K562 (cell line): ENCODE data around the gene ARPC4. TPM values are rescaled to one million over a fixed set of nuclear protein-coding genes. Genes with fewer than 3 reads are reported as not detected.

ENCODE experiments used
- ATAC-seq: fragments of 200-7000 bp; cut with Tn5 transposase; 3 replicates; pipeline ENCODE4 v1.9.1; 2020; ENCODE audit warnings: moderate library complexity
- BruUV-seq: library from RNA; stranded (reverse); fragments of 400-500 nt; replicated peaks from 2 replicates; lab custom pipeline; 2021; lab: Mats Ljungman, UMichigan
- CTCF ChIA-PET: fragments of 300-600 bp; formaldehyde crosslinking; extraction: SDS; loops from one replicate; lab custom pipeline; 2021; ENCODE audit warnings: low intra/inter-chr PET ratio; lab: Yijun Ruan, JAX
- POLR2A ChIA-PET: fragments of 300-600, 350-650 bp; sonication (Branson Sonifier 250); formaldehyde crosslinking; extraction: SDS; loops from one replicate; lab custom pipeline; 2021; ENCODE audit warnings: antibody characterized with exemption, inconsistent platforms; lab: Yijun Ruan, JAX
- DNase-seq, 4 experiments: peaks; one replicate each; pipeline versions ENCODE4 v3.0.0 to v3.0.0-alpha.2; 2011 to 2018; ENCODE audit warnings: low spot score in 3 of 4, mixed read lengths in 3 of 4; ENCODE audit errors: extremely low read depth in 1 of 4
- FAIRE-seq: peaks from 2 replicates; lab custom pipeline; 2011; peaks lifted over from hg19 to GRCh38; lab: Jason Lieb, UNC
- H2AFZ ChIP-seq: 2 replicates; pipeline ENCODE4 v1.6.0; 2011; ENCODE audit warnings: low read depth, low read length, control low read depth, inconsistent platforms
- H3K27ac ChIP-seq: fragments of 200-600 bp; 3 replicates; pipeline ENCODE4 v1.8.0; 2011; ENCODE audit warnings: low read depth, mild to moderate bottlenecking, control low read depth, inconsistent platforms, low read length, moderate library complexity, mixed read lengths; ENCODE audit errors: extremely low read depth
- H3K27me3 ChIP-seq, 2 experiments: fragments of 300-600 bp in 1 of 2; 2 replicates in 1 of 2; 3 replicates in 1 of 2; pipeline versions ENCODE4 v1.6.0 to v1.8.0; 2011; ENCODE audit warnings: inconsistent platforms in 2 of 2, low read length in 2 of 2, mild to moderate bottlenecking in 1 of 2, mixed read lengths in 1 of 2, moderate library complexity in 1 of 2; ENCODE audit not compliant: control insufficient read depth in 2 of 2, insufficient read depth in 2 of 2
- H3K36me3 ChIP-seq: fragments of 300-600 bp; 3 replicates; pipeline ENCODE4 v1.8.0; 2011; ENCODE audit warnings: mild to moderate bottlenecking, low read length, inconsistent platforms; ENCODE audit not compliant: control insufficient read depth, insufficient read depth
- H3K4me1 ChIP-seq, 2 experiments: fragments of 200-600 bp in 1 of 2; replicated peaks in 1 of 2; 2 replicates in 1 of 2; 3 replicates in 1 of 2; pipeline versions ENCODE4 v1.5.1 to v1.8.0; 2011; ENCODE audit warnings: inconsistent platforms in 2 of 2, low read length in 2 of 2, mild to moderate bottlenecking in 1 of 2, mixed read lengths in 1 of 2, moderate library complexity in 1 of 2; ENCODE audit not compliant: control insufficient read depth in 2 of 2, insufficient read depth in 2 of 2
- H3K4me2 ChIP-seq: 2 replicates; pipeline ENCODE4 v1.6.1; 2011; ENCODE audit warnings: low read length, control low read depth, inconsistent platforms, mixed read lengths; ENCODE audit not compliant: insufficient read depth
- H3K4me3 ChIP-seq: fragments of 200-600 bp; sonication (generic), shearing (Covaris generic); 2 replicates; pipeline ENCODE4 v1.5.1; 2016; ENCODE audit warnings: control low read depth, inconsistent platforms
- H3K79me2 ChIP-seq: fragments of 200-600 bp; 3 replicates; pipeline ENCODE4 v1.8.0; 2011; ENCODE audit warnings: low read length, inconsistent platforms; ENCODE audit not compliant: control insufficient read depth, insufficient read depth
- H3K9ac ChIP-seq, 2 experiments: 2 replicates each; pipeline versions ENCODE4 v1.6.0 to v1.6.1; 2011; ENCODE audit warnings: low read depth in 2 of 2, low read length in 2 of 2, control low read depth in 1 of 2, inconsistent platforms in 1 of 2, mild to moderate bottlenecking in 1 of 2, mixed read lengths in 1 of 2; ENCODE audit not compliant: insufficient read depth in 1 of 2
- H3K9me1 ChIP-seq: one replicate; pipeline ENCODE4 v1.6.0; 2011; ENCODE audit warnings: inconsistent platforms, mild to moderate bottlenecking, low read length, moderate library complexity; ENCODE audit not compliant: control insufficient read depth, insufficient read depth
- H3K9me3 ChIP-seq: replicated peaks from 2 replicates; pipeline ENCODE4 v1.5.1; 2011; ENCODE audit warnings: low read depth, low read length, inconsistent platforms; ENCODE audit not compliant: control insufficient read depth, insufficient read depth
- H4K20me1 ChIP-seq: replicated peaks from 2 replicates; pipeline ENCODE4 v1.6.1; 2011; ENCODE audit warnings: low read length, inconsistent platforms, mixed read lengths; ENCODE audit not compliant: control insufficient read depth, insufficient read depth
- BCLAF1 ChIP-seq, 2 experiments: fragments of 450-650 bp in 1 of 2; IDR thresholded peaks; 2 replicates each; pipeline ENCODE4 v1.6.1; 2011 to 2017; ENCODE audit warnings: low read depth in 2 of 2, antibody characterized with exemption in 1 of 2, borderline replicate concordance in 1 of 2, low read length in 1 of 2, mild to moderate bottlenecking in 1 of 2, mixed read lengths in 1 of 2; ENCODE audit not compliant: control insufficient read depth in 1 of 2
- DIDO1 ChIP-seq: fragments of 450-650 bp; IDR thresholded peaks from 2 replicates; pipeline ENCODE4 v1.6.1; 2016; ENCODE audit warnings: low read depth, missing biosample characterization, missing genetic modification characterization
- HBP1 ChIP-seq: fragments of 450-650 bp; formaldehyde crosslinking; IDR thresholded peaks from 2 replicates; pipeline ENCODE4 v1.4.0; 2022; ENCODE audit warnings: missing genetic modification characterization
- KLF10 ChIP-seq: fragments of 250-450 bp; sonication (Bioruptor Pico); IDR thresholded peaks from 2 replicates; pipeline ENCODE4 v1.6.1; 2021; ENCODE audit warnings: matching md5 sums
- KLF6 ChIP-seq: fragments of 250-450 bp; sonication (Bioruptor Pico); IDR thresholded peaks from 2 replicates; pipeline ENCODE4 v1.4.0; 2020; ENCODE audit warnings: mild to moderate bottlenecking, moderate library complexity, borderline replicate concordance
- MEF2D ChIP-seq: conservative IDR thresholded peaks from 2 replicates; pipeline ENCODE4 v1.6.1; 2016; ENCODE audit warnings: low read depth, missing genetic modification characterization, missing compliant biosample characterization
- THRB ChIP-seq: fragments of 450-650 bp; formaldehyde crosslinking; conservative IDR thresholded peaks from 2 replicates; pipeline ENCODE4 v1.4.0; 2022; ENCODE audit warnings: mild to moderate bottlenecking, missing genetic modification characterization
- ZNF316 ChIP-seq: fragments of 450-650 bp; IDR thresholded peaks from 2 replicates; pipeline ENCODE4 v1.6.1; 2016
- WGBS: fragments of 100-300 bp; shearing (Covaris generic); methylation state at CpG from one replicate; pipeline ENCODE4 v1.1.6; 2016; ENCODE audit warnings: low coverage, mixed read lengths; ENCODE audit not compliant: insufficient coverage; ENCODE audit errors: missing lambda C conversion rate; 5-methylcytosine and 5-hydroxymethylcytosine counted together
- in situ Hi-C: fragments of 300-500 bp; cut with MboI; formaldehyde crosslinking; loops from 4 replicates; pipeline ENCODE4 v1.15.0; 2018; ENCODE audit warnings: inconsistent platforms, mixed read lengths
- intact Hi-C: fragments of 100-400 bp; cut with micrococcal nuclease; formaldehyde crosslinking; loops from 2 replicates; pipeline ENCODE4 v1.14.2; 2022
- polyA plus RNA-seq, 8 experiments: library from polyadenylated mRNA; depleted of rRNA in 4 of 8; stranded (reverse) in 5 of 8; unstranded in 3 of 8; fragments of >200 nt; fragmentation: Nextera tagmentation in 2 of 8; fragmentation: Illumina TruSeq in 1 of 8; extraction: Ambion mirVana in 2 of 8; extraction: Trizol in 1 of 8; gene quantifications; 2 replicates each; pipeline versions ENCODE4 v1.2.1 to v1.2.3, GENCODE V29; 2011 to 2014; ENCODE audit warnings: inconsistent platforms in 1 of 8, missing spikeins in 1 of 8
- total RNA-seq, 7 experiments: library from RNA; depleted of rRNA in 6 of 7; stranded (reverse); fragments of >200 nt in 6 of 7; fragmentation: Illumina TruSeq in 2 of 7; extraction: Trizol in 2 of 7; gene quantifications; 2 replicates each; pipeline versions ENCODE4 v1.2.1 to v1.2.3, GENCODE V29; 2011 to 2021; ENCODE audit warnings: low replicate concordance in 1 of 7

Gene ARPC4
- total and polyA plus RNA-seq, 9 of the 15 experiments (the other 6 are each of a cell fraction or from before 2014, with no cell fraction given): 20.1 to 153 (median 119) TPM

GRCh38 chr3:9748031-9748430 is 44.9 kb upstream of the ARPC4 start:
- Histone ChIP-seq H3K4me1 (peaks cover 12 to 27% of the 10 kb centered on the region in 2 experiments; a peak in 4 of 5 replicates), H3K9me3 (no peaks in the 10 kb centered on the region), H3K9me1 (no peaks in the 10 kb centered on the region), H3K9ac (no peak overlapping the region), H3K27me3 (no peaks in the 10 kb centered on the region), H2AFZ (no peak overlapping the region), H3K4me2 (no peak overlapping the region), H3K4me3 (no peak overlapping the region), H4K20me1 (no peaks in the 10 kb centered on the region), H3K36me3 (peaks cover 79% of the 10 kb centered on the region), H3K79me2 (peaks cover 16% of the 10 kb centered on the region), H3K27ac (no peak overlapping the region)
- ATAC-seq (no peak), DNase-seq (no peak), FAIRE-seq (no peak)
- ChIA-PET CTCF (no interaction called here), POLR2A (interaction anchor here (0.6 to 5.4 kb wide), 5 partner anchors 11 to 351 kb away, joined by 3 to 58 read pairs (median 4); partner anchors contain the start of gene BRPF1)
- intact Hi-C loops: no loop called here
- no TSS peak for BruUV-seq
- in situ Hi-C loops: no loop called here
- TF ChIP-seq ZNF316: peak; percentile 33
- no peak for TF ChIP-seq KLF10 (CRISPR knock-in tag)
- WGBS: 88% methylated on average over 2 of the region's 2 CpGs

GRCh38 chr3:9749296-9749644 is 43.6 kb upstream of the ARPC4 start:
- H3K27ac ChIP-seq: peak overlapping the region; percentile 82
- H3K9me3 ChIP-seq: no peaks in the 10 kb centered on the region
- H3K4me2 ChIP-seq: peak overlapping the region; percentile 80
- WGBS: 18% methylated on average over 19 of the region's 19 CpGs
- peaks cover 12 to 27% of the 10 kb centered on the region in 2 experiments; a peak in 4 of 5 replicates for H3K4me1 ChIP-seq
- BruUV-seq: TSS peak; percentile 89
- no peaks in the 10 kb centered on the region for H3K27me3 ChIP-seq
- in situ Hi-C loops: no loop called here
- peaks cover 16% of the 10 kb centered on the region for H3K79me2 ChIP-seq
- peak overlapping the region; percentile 95 for H2AFZ ChIP-seq
- H3K9me1 ChIP-seq: no peaks in the 10 kb centered on the region
- intact Hi-C loops: loop anchor here (1.0 kb wide), 1 partner anchor 18 kb away; the partner anchor contains the start of gene BRPF1
- DNase-seq (no peak), ATAC-seq (peak; percentile 65), FAIRE-seq (no peak)
- peaks cover 70% of the 10 kb centered on the region for H3K36me3 ChIP-seq
- ChIA-PET POLR2A (interaction anchor here (0.6 to 5.4 kb wide), 13 partner anchors 8 to 572 kb away, joined by 3 to 58 read pairs (median 4); partner anchors contain the start of genes ARPC4, BRPF1, EMC3 and MTMR14), CTCF (interaction anchor here (0.7 kb wide), 1 partner anchor 35 kb away, joined by 3 read pairs; no protein-coding TSS in a partner anchor)
- peak overlapping the region; percentile 69 for H3K4me3 ChIP-seq
- H4K20me1 ChIP-seq: no peaks in the 10 kb centered on the region
- peak overlapping the region; percentile 73 to 94 for H3K9ac ChIP-seq
- TF ChIP-seq BCLAF1 (IDR thresholded peaks at IDR 0.05; ENCODE audit: borderline replicate concordance in 1 of 2, control insufficient read depth in 1 of 2, low read depth in 2 of 2, low read length in 1 of 2) (peak in 1 of 2 experiments; percentile 46; a peak in 1 of 4 replicates), HBP1 (CRISPR knock-in tag) (no peak), DIDO1 (tag) (0 out of 2 replicates have a peak, but pooled peaks have one; percentile 16), KLF6 (CRISPR knock-in tag) (0 out of 2 replicates have a peak, but pooled peaks have one; percentile 7), MEF2D (tag) (0 out of 2 replicates have a peak, but pooled peaks have one; percentile 25), THRB (no peak)
